AG10803 (cell line): ENCODE results near the gene TMEM107.
"Not testable (repeated sequence)": the region's sequence is repeated elsewhere in the genome, so short reads cannot be mapped to it uniquely, and the experiment has no call there.

Source experiments
- DNase-seq: peaks from one replicate; pipeline ENCODE4 v3.0.0; 2010; ENCODE audit warnings: low read depth
- H3K4me3 ChIP-seq: 2 replicates; pipeline ENCODE4 v1.5.1; 2011; ENCODE audit warnings: mild to moderate bottlenecking, low read length, control low read depth
- CTCF ChIP-seq: conservative IDR thresholded peaks from 2 replicates; pipeline ENCODE4 v1.5.1; 2011; ENCODE audit warnings: mild to moderate bottlenecking, low read length, control low read depth, inconsistent platforms

TMEM107 gene

GRCh38 chr17:8220783-8221662, 44.8 kb upstream of the TMEM107 start:
- peak; percentile 94 for DNase-seq
- no peak for TF ChIP-seq CTCF
- H3K4me3 ChIP-seq, result peak overlapping the region; percentile 89

GRCh38 chr17:8214000-8214399, 37.8 kb upstream of the TMEM107 start:
- not testable (repeated sequence) for H3K4me3 ChIP-seq, DNase-seq

- no peak for DNase-seq
- TF ChIP-seq CTCF, result no peak
- no peak overlapping the region for H3K4me3 ChIP-seq
These were observed 36.4 kb upstream of the TMEM107 start for GRCh38 chr17:8212312-8213180.

GRCh38 chr17:8210761-8211458, 34.7 kb upstream of the TMEM107 start:
- TF ChIP-seq CTCF, result no peak
- H3K4me3 ChIP-seq, result peak overlapping the region; percentile 84
- no peak for DNase-seq

- peak within 1 kb of the TSS; percentile 84 for H3K4me3 ChIP-seq
- TF ChIP-seq CTCF, result no peak
- peak; percentile 96 for DNase-seq
These were observed 34.0 kb upstream of the TMEM107 start, which contains the start of gene AURKB for GRCh38 chr17:8209907-8210760. AURKB (minus strand) TSS chr17:8210575; CDS start chr17:8210224, 351 bp downstream.

GRCh38 chr17:8206536-8206935, 30.4 kb upstream of the TMEM107 start:
- H3K4me3 ChIP-seq, result no peak overlapping the region
- no peak for TF ChIP-seq CTCF

More at GRCh38 chr17:8206536-8206935, 30.4 kb upstream of the TMEM107 start:
- no peak for DNase-seq
